DND-41 (cell line): Measurements from ENCODE around the gene PPM1D.

Experiments
- ATAC-seq: fragments of 200-7000 bp; cut with Tn5 transposase; 3 replicates; pipeline ENCODE4 v1.9.1; 2021; ENCODE audit warnings: low read depth; ENCODE audit not compliant: insufficient read depth
- DNase-seq: peaks from one replicate; pipeline ENCODE4 v3.0.0-alpha.2; 2020
- H2AFZ ChIP-seq: 2 replicates; pipeline ENCODE4 v1.6.0; 2012; ENCODE audit warnings: low read depth, low read length
- H3K27ac ChIP-seq: 2 replicates; pipeline ENCODE4 v1.5.1; 2012; ENCODE audit warnings: low read length, inconsistent platforms
- H3K27me3 ChIP-seq: fragments of 200-600 bp; sonication (generic); 2 replicates; pipeline ENCODE4 v1.6.0; 2012; ENCODE audit warnings: low read length, mild to moderate bottlenecking, inconsistent platforms; ENCODE audit not compliant: insufficient read depth, poor library complexity
- H3K36me3 ChIP-seq: 2 replicates; pipeline ENCODE4 v1.5.1; 2012; ENCODE audit warnings: low read length, inconsistent platforms; ENCODE audit not compliant: insufficient read depth
- H3K4me1 ChIP-seq: 2 replicates; pipeline ENCODE4 v1.5.1; 2012; ENCODE audit warnings: mild to moderate bottlenecking, low read length; ENCODE audit not compliant: insufficient read depth
- H3K4me2 ChIP-seq: 2 replicates; pipeline ENCODE4 v1.6.0; 2012; ENCODE audit warnings: mild to moderate bottlenecking, moderate library complexity, low read length, inconsistent platforms; ENCODE audit not compliant: insufficient read depth
- H3K4me3 ChIP-seq, 2 experiments: fragments of 200-600 bp in 1 of 2; shearing (Covaris generic) in 1 of 2; 2 replicates each; pipeline ENCODE4 v1.5.1; 2012 to 2016; ENCODE audit warnings: inconsistent platforms in 2 of 2, low read length in 2 of 2, mild to moderate bottlenecking in 2 of 2, low read depth in 1 of 2, moderate library complexity in 1 of 2
- H3K79me2 ChIP-seq: 2 replicates; pipeline ENCODE4 v1.6.0; 2012; ENCODE audit warnings: low read length, inconsistent platforms; ENCODE audit not compliant: insufficient read depth
- H3K9ac ChIP-seq: 2 replicates; pipeline ENCODE4 v1.6.0; 2012; ENCODE audit warnings: low read depth, mild to moderate bottlenecking, inconsistent platforms, low read length, moderate library complexity
- H3K9me3 ChIP-seq: 2 replicates; pipeline ENCODE4 v1.5.1; 2012; ENCODE audit warnings: low read length, moderate library complexity, mild to moderate bottlenecking, inconsistent platforms; ENCODE audit not compliant: insufficient read depth, severe bottlenecking
- H4K20me1 ChIP-seq: 2 replicates; pipeline ENCODE4 v1.6.0; 2012; ENCODE audit warnings: low read length; ENCODE audit not compliant: insufficient read depth
- CTCF ChIP-seq: IDR thresholded peaks from 2 replicates; pipeline ENCODE4 v1.5.1; 2012; ENCODE audit warnings: borderline replicate concordance, low read length, moderate library complexity, mild to moderate bottlenecking; ENCODE audit not compliant: poor library complexity, severe bottlenecking; ENCODE audit errors: extremely low read depth
- EZH2 ChIP-seq: IDR thresholded peaks from 3 replicates; pipeline ENCODE4 v1.6.1; 2012; ENCODE audit warnings: borderline replicate concordance, low read depth, mild to moderate bottlenecking, moderate library complexity, low read length, inconsistent platforms; ENCODE audit not compliant: severe bottlenecking

PPM1D gene

DNA sequence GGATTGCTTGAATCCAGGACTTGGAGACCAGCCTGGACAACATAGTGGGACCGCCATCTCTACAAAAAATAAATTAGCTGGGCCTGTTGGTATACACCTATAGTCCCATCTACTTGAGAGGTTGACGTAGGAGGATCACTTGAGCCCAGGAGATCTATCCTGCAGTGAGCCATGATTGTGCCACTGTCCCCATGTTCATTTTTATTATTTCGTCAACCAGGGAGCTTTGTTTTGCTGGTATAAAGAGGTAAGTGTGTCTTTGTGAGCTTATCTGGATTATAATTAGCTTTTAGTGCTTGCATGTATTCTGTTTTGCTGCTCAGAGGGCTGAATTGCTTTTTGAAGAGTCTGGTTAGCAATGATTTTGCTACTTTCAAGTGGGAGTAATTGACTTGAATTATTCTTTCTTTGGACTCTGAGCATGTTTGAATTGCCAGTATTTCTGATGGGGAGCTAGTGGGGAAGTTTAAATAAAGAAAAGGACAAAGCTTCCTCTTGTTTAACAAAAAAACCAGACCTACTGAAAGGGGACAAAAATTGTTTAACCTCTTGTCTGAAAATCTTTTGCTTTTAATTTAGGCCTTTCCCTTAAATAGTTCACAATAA lies 46.0 kb downstream of the PPM1D start:
- no peak overlapping the region for H3K27ac ChIP-seq
- no peak overlapping the region for H3K9ac ChIP-seq
- H3K79me2 ChIP-seq, result peaks cover 48% of the 10 kb centered on the region
- H4K20me1 ChIP-seq, result peaks cover 14% of the 10 kb centered on the region
- H3K9me3 ChIP-seq, result no peaks in the 10 kb centered on the region
- no peak overlapping the region for H2AFZ ChIP-seq
- peaks cover 41% of the 10 kb centered on the region for H3K36me3 ChIP-seq
- H3K27me3 ChIP-seq, result no peaks in the 10 kb centered on the region
- no peaks in the 10 kb centered on the region for H3K4me1 ChIP-seq
- ATAC-seq (no peak), DNase-seq (no peak)
- no peak overlapping the region for H3K4me2 ChIP-seq
- TF ChIP-seq EZH2 (no peak), CTCF (no peak)
- no peak overlapping the region for H3K4me3 ChIP-seq

DNA sequence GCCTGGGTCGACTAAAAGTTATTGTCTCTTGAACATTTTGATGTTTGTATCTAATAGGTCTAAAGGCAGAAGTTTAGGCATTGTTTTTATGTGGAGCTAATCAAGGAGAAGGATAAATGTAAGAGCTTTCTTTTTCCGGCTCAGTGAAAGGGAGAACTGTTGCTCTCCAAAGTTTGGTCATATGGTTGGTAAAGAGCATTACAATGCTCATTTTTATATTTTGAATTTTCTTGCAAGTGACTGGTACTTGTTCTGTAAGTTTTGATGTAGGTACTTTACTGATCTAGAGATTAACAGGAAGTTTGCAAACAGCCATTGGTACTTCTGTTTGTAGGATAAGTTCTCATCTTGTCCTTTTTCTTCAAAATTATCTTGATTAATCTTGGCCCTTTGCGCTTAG lies 46.7 kb downstream of the PPM1D start:
- H4K20me1 ChIP-seq, result peaks cover 7% of the 10 kb centered on the region
- DNase-seq (no peak), ATAC-seq (no peak)
- no peaks in the 10 kb centered on the region for H3K4me1 ChIP-seq
- no peak overlapping the region for H3K27ac ChIP-seq
- no peak overlapping the region for H3K4me3 ChIP-seq
- H3K9me3 ChIP-seq, result no peaks in the 10 kb centered on the region
- no peaks in the 10 kb centered on the region for H3K27me3 ChIP-seq
- no peak overlapping the region for H3K9ac ChIP-seq
- peaks cover 45% of the 10 kb centered on the region for H3K79me2 ChIP-seq
- H3K4me2 ChIP-seq, result no peak overlapping the region
- no peak for TF ChIP-seq EZH2
- TF ChIP-seq CTCF, result no peak
- peaks cover 42% of the 10 kb centered on the region for H3K36me3 ChIP-seq
- H2AFZ ChIP-seq, result no peak overlapping the region

DNA sequence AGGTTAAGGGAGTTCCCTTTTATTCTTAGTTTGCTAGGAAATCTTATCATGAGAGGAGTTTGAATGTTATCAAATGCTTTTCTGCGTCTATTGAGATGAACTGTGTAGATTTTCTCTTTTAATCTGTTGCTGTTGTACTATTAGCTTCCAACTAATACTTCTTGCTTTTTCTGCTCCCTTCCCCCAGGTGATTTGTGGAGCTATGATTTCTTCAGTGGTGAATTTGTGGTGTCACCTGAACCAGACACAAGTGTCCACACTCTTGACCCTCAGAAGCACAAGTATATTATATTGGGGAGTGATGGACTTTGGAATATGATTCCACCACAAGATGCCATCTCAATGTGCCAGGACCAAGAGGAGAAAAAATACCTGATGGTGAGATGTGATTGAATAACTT lies 47.7 kb downstream of the PPM1D start:
- Histone ChIP-seq H3K9ac (no peak overlapping the region), H3K36me3 (peaks cover 51% of the 10 kb centered on the region), H3K9me3 (no peaks in the 10 kb centered on the region), H3K27ac (no peak overlapping the region), H3K4me3 (no peak overlapping the region), H3K79me2 (peaks cover 52% of the 10 kb centered on the region), H3K27me3 (no peaks in the 10 kb centered on the region), H3K4me1 (no peaks in the 10 kb centered on the region), H2AFZ (no peak overlapping the region), H4K20me1 (peaks cover 10% of the 10 kb centered on the region; the same call in 1 of the 2 replicates), H3K4me2 (no peak overlapping the region)
- no peak for TF ChIP-seq CTCF
- no peak for TF ChIP-seq EZH2
- ATAC-seq (no peak), DNase-seq (no peak)
